Measurements from ENCODE around the gene AQP12A. TPM values are rescaled to one million over a fixed set of nuclear protein-coding genes. Genes with fewer than 3 reads are reported as not detected.

The AQP12A gene
- total and polyA plus RNA-seq, 3 experiments from 2014 or later = not detected

DNA sequence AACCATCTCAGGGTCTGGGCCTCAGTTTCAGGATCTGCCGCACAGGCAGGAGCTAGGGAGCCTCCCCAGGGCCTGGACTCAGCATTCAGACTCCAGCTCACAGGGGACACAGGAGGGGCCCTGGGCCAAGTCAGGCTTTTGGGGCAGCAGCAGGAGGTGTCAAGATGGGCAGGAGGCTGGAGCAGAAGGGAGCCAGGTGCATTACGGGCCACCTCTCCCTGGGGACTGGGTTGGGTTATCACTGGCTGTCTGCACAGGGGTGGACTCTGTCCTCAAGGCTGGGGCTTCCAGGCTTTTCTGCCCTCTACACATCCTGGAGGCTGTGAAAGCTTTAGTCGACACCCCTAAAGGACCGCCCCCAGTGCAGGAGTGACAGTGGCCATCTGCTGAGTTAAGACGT is 20.0 kb downstream of the AQP12A start:
- Histone ChIP-seq H3K27ac (ENCODE audit: low read depth, low read length) (no peak overlapping the region), H3K4me3 (ENCODE audit: low read length) (no peak overlapping the region), H3K4me1 (ENCODE audit: insufficient read depth, low read length) (no peaks in the 10 kb centered on the region), H3K27me3 (ENCODE audit: insufficient read depth, low read length, poor library complexity, severe bottlenecking) (no peaks in the 10 kb centered on the region), H3K9me3 (ENCODE audit: low read length) (no peaks in the 10 kb centered on the region), H3K36me3 (ENCODE audit: insufficient read depth, low read length) (no peaks in the 10 kb centered on the region)
- H3K36me3 Mint-ChIP-seq = no peaks in the 10 kb centered on the region
- H3K4me1 Mint-ChIP-seq = no peaks in the 10 kb centered on the region
- ChIA-PET CTCF (no interaction called here), POLR2A (no interaction called here)
- no peaks in the 10 kb centered on the region for H3K9me3 Mint-ChIP-seq
- peaks cover 4 to 25% of the 10 kb centered on the region in 2 donors for H3K27me3 Mint-ChIP-seq
- peak overlapping the region in 1 of 8 donors; percentile 34 for H3K27ac Mint-ChIP-seq
- no peak for DNase-seq
- H3K4me3 Mint-ChIP-seq = no peak overlapping the region

DNA sequence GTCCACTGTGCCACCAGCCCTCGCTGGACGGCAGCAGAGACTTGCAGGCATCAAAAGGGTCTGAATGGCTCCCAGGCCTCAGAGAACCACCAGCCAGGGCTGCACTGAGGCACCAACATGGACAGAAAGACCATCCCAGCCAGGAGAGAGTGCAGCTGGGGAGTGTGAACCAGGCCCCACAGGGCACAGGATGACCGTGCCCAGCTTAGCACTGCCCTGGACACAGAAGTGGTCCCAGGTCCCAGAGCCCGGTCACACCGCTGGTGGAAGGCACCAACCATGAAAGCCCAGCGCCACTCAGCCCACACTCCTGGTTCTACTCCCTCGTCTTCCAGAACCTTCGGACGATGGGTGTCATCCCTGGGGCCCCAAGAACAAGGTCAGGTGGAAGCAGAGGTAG is 20.5 kb downstream of the AQP12A start:
- Mint-ChIP-seq H3K36me3 (no peaks in the 10 kb centered on the region), H3K27ac (peak overlapping the region in 1 of 8 donors; percentile 34), H3K9me3 (no peaks in the 10 kb centered on the region), H3K4me1 (no peaks in the 10 kb centered on the region), H3K4me3 (no peak overlapping the region), H3K27me3 (peaks cover 4 to 25% of the 10 kb centered on the region in 2 donors)
- Histone ChIP-seq H3K27ac (ENCODE audit: low read depth, low read length) (no peak overlapping the region), H3K27me3 (ENCODE audit: insufficient read depth, low read length, poor library complexity, severe bottlenecking) (no peaks in the 10 kb centered on the region), H3K4me3 (ENCODE audit: low read length) (no peak overlapping the region), H3K9me3 (ENCODE audit: low read length) (no peaks in the 10 kb centered on the region), H3K36me3 (ENCODE audit: insufficient read depth, low read length) (no peaks in the 10 kb centered on the region), H3K4me1 (ENCODE audit: insufficient read depth, low read length) (no peaks in the 10 kb centered on the region)
- DNase-seq = no peak
- CTCF ChIA-PET = no interaction called here
- POLR2A ChIA-PET = no interaction called here

DNA sequence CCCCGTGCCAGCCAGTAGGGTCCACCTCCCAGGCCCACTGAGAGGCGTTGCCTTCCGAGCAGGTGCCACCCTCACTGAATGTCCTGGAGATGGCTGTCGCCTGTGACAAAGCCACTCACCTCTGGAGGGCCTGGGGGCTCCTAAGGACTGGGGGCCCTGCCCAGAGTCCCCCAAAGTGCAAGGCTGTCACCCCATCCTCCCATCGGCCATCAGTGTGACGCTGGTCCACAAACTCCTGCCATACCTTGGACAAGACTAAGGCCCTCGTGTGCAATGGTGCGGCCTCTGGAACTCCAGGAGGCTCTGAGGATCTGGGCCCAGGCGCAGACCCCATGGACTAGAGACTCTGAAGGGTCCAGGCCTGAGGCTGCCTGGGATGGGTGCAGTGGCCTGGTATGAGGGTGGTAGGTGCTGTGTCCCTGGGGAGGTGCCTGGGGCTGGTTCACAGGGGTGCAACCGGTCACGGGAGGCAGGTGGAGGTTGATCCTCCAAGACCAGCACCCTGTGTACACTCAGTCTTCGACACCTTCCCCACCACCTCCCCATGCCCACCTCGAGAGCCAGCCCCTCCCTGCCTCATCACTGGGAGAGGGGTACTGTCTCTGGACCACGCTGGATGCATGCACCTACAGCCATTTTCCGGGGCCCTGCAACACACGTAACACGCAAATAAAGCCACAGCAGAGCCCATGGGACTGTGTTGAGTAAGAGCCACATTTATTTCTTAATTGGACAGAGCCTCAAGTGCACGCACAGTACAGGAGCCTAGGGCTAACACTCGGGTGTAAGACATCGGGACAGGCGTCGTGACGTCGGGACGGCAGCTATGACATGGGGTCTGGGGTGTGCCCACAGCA is 21.6 kb downstream of the AQP12A start:
- Histone ChIP-seq H3K27ac (ENCODE audit: low read depth, low read length) (no peak overlapping the region), H3K36me3 (ENCODE audit: insufficient read depth, low read length) (no peaks in the 10 kb centered on the region), H3K4me3 (ENCODE audit: low read length) (no peak overlapping the region), H3K4me1 (ENCODE audit: insufficient read depth, low read length) (no peaks in the 10 kb centered on the region), H3K9me3 (ENCODE audit: low read length) (no peaks in the 10 kb centered on the region), H3K27me3 (ENCODE audit: insufficient read depth, low read length, poor library complexity, severe bottlenecking) (no peaks in the 10 kb centered on the region)
- ChIA-PET CTCF (no interaction called here), POLR2A (no interaction called here)
- peaks cover 4 to 23% of the 10 kb centered on the region in 2 donors for H3K27me3 Mint-ChIP-seq
- H3K4me3 Mint-ChIP-seq = no peak overlapping the region
- H3K36me3 Mint-ChIP-seq = no peaks in the 10 kb centered on the region
- no peak for DNase-seq
- H3K4me1 Mint-ChIP-seq = no peaks in the 10 kb centered on the region
- no peak overlapping the region for H3K27ac Mint-ChIP-seq
- no peaks in the 10 kb centered on the region for H3K9me3 Mint-ChIP-seq

DNA sequence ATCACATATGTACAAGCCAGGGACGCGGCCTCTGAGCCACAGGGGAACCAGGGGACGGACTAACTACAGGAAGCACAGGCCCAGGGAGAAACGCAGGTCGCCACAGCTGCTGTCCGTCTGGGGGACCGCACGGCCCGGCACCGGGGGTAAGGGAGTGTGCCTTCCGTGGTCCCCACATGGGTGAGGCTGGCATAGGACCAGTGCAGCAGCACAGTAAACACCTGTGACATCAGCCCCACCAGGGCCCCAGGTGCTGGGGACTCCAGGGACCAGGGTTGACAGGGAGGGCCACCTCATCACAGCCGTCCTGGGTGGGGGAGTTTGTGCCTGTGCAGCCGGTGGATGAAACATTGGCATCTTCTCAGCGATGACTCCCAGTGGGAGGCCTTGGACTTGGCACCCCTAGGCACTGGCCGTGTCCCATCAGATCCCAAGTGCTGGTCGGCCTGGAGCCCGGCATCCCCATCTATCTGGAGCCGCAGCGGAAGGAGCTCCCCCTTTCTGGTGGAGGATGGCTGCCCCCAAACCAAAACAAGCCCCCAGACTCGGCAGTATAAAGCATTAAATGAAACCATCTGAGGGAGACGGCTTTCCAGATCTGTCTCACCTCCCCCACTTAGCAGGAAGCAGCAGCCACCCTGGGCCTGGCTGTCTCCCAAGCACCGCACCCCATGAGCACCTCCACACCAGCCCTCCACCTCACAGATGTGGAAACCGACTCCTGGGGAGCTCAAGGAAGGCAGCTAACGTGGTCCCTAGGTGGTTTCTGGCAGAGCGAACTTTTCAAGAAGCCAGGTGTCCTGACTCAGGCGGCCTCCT is 22.5 kb downstream of the AQP12A start:
- Mint-ChIP-seq H3K27ac (peak overlapping the region in 1 of 8 donors; percentile 33), H3K9me3 (no peaks in the 10 kb centered on the region), H3K27me3 (peaks cover 1 to 16% of the 10 kb centered on the region in 2 donors), H3K4me3 (no peak overlapping the region), H3K36me3 (no peaks in the 10 kb centered on the region), H3K4me1 (no peaks in the 10 kb centered on the region)
- ChIA-PET POLR2A (no interaction called here), CTCF (no interaction called here)
- Histone ChIP-seq H3K4me3 (ENCODE audit: low read length) (no peak overlapping the region), H3K9me3 (ENCODE audit: low read length) (no peaks in the 10 kb centered on the region), H3K27me3 (ENCODE audit: insufficient read depth, low read length, poor library complexity, severe bottlenecking) (no peaks in the 10 kb centered on the region), H3K4me1 (ENCODE audit: insufficient read depth, low read length) (no peaks in the 10 kb centered on the region), H3K36me3 (ENCODE audit: insufficient read depth, low read length) (no peaks in the 10 kb centered on the region), H3K27ac (ENCODE audit: low read depth, low read length) (no peak overlapping the region)
- no peak for DNase-seq

DNA sequence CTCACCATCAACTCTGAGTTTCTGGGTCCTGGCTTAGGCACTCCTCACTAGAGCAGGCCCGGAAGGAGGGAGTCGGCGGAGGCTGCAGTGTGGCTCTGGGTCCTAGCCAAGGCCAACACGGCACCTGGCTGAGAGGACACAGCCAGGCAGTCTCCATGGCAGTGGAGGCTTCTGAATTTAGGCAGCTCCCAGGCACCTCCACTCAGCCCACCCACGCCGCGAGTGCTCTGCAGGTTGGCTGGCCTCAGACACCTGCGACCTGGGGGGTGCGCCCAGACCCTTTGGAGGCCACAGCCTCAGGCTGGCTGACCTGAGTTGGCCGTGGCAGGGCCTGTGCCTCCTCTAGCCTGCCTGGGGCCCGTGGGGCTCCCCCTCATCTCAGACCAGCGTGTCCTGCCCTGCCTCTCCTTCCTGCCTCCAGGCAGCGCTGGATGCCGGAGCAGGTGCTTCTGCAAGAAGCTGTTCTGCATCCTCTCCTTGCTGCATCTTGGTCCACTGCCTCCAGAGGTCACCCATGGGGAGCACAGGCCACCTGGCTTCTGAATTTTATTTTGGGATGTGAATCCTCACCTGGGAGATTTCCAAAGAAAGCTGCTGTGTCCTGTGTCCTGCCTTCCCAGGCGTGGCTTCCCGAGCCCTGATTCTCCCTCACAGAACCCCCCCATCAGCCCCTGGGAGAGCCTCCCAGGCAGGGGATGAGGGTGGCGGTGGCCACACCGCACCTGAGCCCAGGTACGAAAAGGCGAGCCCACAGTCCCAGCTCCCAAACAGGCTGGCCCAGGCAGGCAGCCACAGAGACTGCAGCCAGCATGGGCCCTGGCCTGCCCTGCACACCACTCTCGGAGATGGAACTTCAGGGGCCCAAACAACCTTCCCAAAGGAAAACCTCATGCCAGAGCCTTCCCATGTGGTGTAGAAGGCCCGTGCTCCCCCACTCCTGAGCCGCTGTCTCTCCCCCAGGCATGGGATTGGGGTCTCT is 23.4 kb downstream of the AQP12A start:
- Histone ChIP-seq H3K9me3 (ENCODE audit: low read length) (no peaks in the 10 kb centered on the region), H3K27ac (ENCODE audit: low read depth, low read length) (no peak overlapping the region), H3K27me3 (ENCODE audit: insufficient read depth, low read length, poor library complexity, severe bottlenecking) (no peaks in the 10 kb centered on the region), H3K4me3 (ENCODE audit: low read length) (no peak overlapping the region), H3K36me3 (ENCODE audit: insufficient read depth, low read length) (no peaks in the 10 kb centered on the region), H3K4me1 (ENCODE audit: insufficient read depth, low read length) (no peaks in the 10 kb centered on the region)
- Mint-ChIP-seq H3K4me1 (no peaks in the 10 kb centered on the region), H3K36me3 (no peaks in the 10 kb centered on the region), H3K4me3 (no peak overlapping the region), H3K27me3 (peaks cover 1 to 8% of the 10 kb centered on the region in 2 donors), H3K9me3 (no peaks in the 10 kb centered on the region), H3K27ac (peak overlapping the region in 1 of 8 donors; percentile 33)
- POLR2A ChIA-PET = no interaction called here
- CTCF ChIA-PET = no interaction called here
- no peak for DNase-seq

GRCh38 chr2:240716130-240716798 is 24.6 kb downstream of the AQP12A start:
- no peak overlapping the region for H3K4me3 Mint-ChIP-seq
- peaks cover 0 to 7% of the 10 kb centered on the region in 2 donors for H3K27me3 Mint-ChIP-seq
- no peak for DNase-seq
- H3K9me3 Mint-ChIP-seq = no peaks in the 10 kb centered on the region
- CTCF ChIA-PET = no interaction called here
- Histone ChIP-seq H3K27ac (ENCODE audit: low read depth, low read length) (no peak overlapping the region), H3K4me3 (ENCODE audit: low read length) (no peak overlapping the region), H3K9me3 (ENCODE audit: low read length) (no peaks in the 10 kb centered on the region), H3K4me1 (ENCODE audit: insufficient read depth, low read length) (no peaks in the 10 kb centered on the region), H3K36me3 (ENCODE audit: insufficient read depth, low read length) (no peaks in the 10 kb centered on the region), H3K27me3 (ENCODE audit: insufficient read depth, low read length, poor library complexity, severe bottlenecking) (no peaks in the 10 kb centered on the region)
- H3K27ac Mint-ChIP-seq = peak overlapping the region in 2 of 8 donors; percentile 44 to 58
- no peaks in the 10 kb centered on the region for H3K36me3 Mint-ChIP-seq
- POLR2A ChIA-PET = no interaction called here
- H3K4me1 Mint-ChIP-seq = no peaks in the 10 kb centered on the region

DNA sequence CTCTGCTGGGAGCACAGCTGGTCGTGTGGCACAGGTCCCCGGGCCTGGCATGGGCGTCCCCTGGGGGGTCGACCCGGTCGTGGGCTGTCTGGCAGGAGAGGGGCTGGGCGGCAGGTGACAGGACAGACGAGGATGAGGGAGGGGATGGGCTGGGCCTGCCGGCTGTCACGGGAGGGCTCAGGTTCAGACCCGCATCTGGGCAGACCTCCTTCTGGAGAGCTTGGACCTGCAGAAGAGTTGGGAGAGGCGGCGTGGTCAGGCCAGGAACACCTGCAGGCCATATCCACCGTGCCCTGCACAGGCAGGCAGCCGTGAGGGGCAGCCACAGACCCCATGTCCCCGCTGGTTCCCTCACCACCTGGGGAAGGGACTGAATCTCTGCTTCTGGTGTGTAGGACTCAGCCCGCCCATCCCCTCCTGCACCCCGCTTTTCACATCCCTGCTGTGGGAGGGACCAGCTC is 25.5 kb downstream of the AQP12A start:
- H3K9me3 Mint-ChIP-seq = no peaks in the 10 kb centered on the region

More for the DNA sequence above, 25.5 kb downstream of the AQP12A start:
- POLR2A ChIA-PET = no interaction called here
- Mint-ChIP-seq H3K4me1 (no peaks in the 10 kb centered on the region), H3K36me3 (no peaks in the 10 kb centered on the region), H3K4me3 (no peak overlapping the region), H3K27ac (no peak overlapping the region), H3K27me3 (peaks cover 0 to 7% of the 10 kb centered on the region in 2 donors)
- DNase-seq = no peak
- Histone ChIP-seq H3K27ac (ENCODE audit: low read depth, low read length) (no peak overlapping the region), H3K9me3 (ENCODE audit: low read length) (no peaks in the 10 kb centered on the region), H3K4me3 (ENCODE audit: low read length) (no peak overlapping the region), H3K4me1 (ENCODE audit: insufficient read depth, low read length) (no peaks in the 10 kb centered on the region), H3K27me3 (ENCODE audit: insufficient read depth, low read length, poor library complexity, severe bottlenecking) (no peaks in the 10 kb centered on the region), H3K36me3 (ENCODE audit: insufficient read depth, low read length) (no peaks in the 10 kb centered on the region)
- CTCF ChIA-PET = no interaction called here
